Uterus (tissue), 2 donors: ENCODE measurements around the gene CAB39L.

ENCODE experiments used
- CTCF ChIP-seq, 4 experiments: fragments of 200-600 bp in 2 of 4; fragments of 450-650 bp in 2 of 4; sonication (generic) in 2 of 4; IDR thresholded peaks; one replicate each; pipeline ENCODE4 v1.5.1; 2016 to 2019; ENCODE audit warnings: antibody characterized with exemption in 4 of 4, mild to moderate bottlenecking in 2 of 4, moderate library complexity in 1 of 4
- POLR2A ChIP-seq, 2 donors: fragments of 450-650 bp; IDR thresholded peaks; one replicate each; pipeline ENCODE4 v1.6.1; 2016; ENCODE audit warnings: antibody characterized with exemption in 2 of 2, mild to moderate bottlenecking in 1 of 2, moderate library complexity in 1 of 2

- TF ChIP-seq POLR2A (IDR thresholded peaks at IDR 0.05) (no peak), CTCF (IDR thresholded peaks at IDR 0.05) (peak; percentile 81 to 95 (median 90))
These were observed 142.9 kb downstream of the CAB39L start for GRCh38 chr13:49300739-49301589.
